ENCODE results near the gene CHID1. TPM values are rescaled to one million over a fixed set of nuclear protein-coding genes. Genes with fewer than 3 reads are reported as not detected.

Gene CHID1
- total and polyA plus RNA-seq, 4 donors = 36.1 to 105 (median 80.9) TPM

Small RNA genes within 50 kb of the gene (small RNA-seq; reads per million reads assigned to genes)
- gene RNU6-1025P (ENCODE audit: low replicate concordance) = not detected

Other genes starting within 250 kb of the CHID1 start
- 10 to 100 TPM; 45.3 to 77.8 TPM for gene DEAF1, start 215.6 kb downstream of the CHID1 start, total RNA-seq
- gene DEAF1, start 215.6 kb downstream of the CHID1 start, polyA plus RNA-seq (ENCODE audit: insufficient read length in 2 of 2) = 100 to 1,000 TPM; 230 to 242 TPM
- 10 to 100 TPM; 10.0 to 20.1 TPM for gene TMEM80, start 215.0 kb downstream of the CHID1 start, total RNA-seq
- 10 to 100 TPM; 25.8 to 38.9 TPM for gene TMEM80, start 215.0 kb downstream of the CHID1 start, polyA plus RNA-seq (ENCODE audit: insufficient read length in 2 of 2)
- gene EPS8L2, start 204.6 kb downstream of the CHID1 start, total RNA-seq = 1 to 10 TPM; 4.5 to 8.6 TPM
- 10 to 100 TPM; 11.3 to 15.1 TPM for gene EPS8L2, start 204.6 kb downstream of the CHID1 start, polyA plus RNA-seq (ENCODE audit: insufficient read length in 2 of 2)
- gene TALDO1, start 163.3 kb downstream of the CHID1 start, total RNA-seq = 100 to 1,000 TPM; 104 to 124 TPM
- gene TALDO1, start 163.3 kb downstream of the CHID1 start, polyA plus RNA-seq (ENCODE audit: insufficient read length in 2 of 2) = 100 to 1,000 TPM; 158 to 160 TPM
- gene GATD1, start 133.3 kb downstream of the CHID1 start, total RNA-seq = 10 to 100 TPM; 22.8 to 44.4 TPM
- gene GATD1, start 133.3 kb downstream of the CHID1 start, polyA plus RNA-seq (ENCODE audit: insufficient read length in 2 of 2) = 100 to 1,000 TPM in 1 of 2 donors, 10 to 100 TPM in 1; 97.4 to 133 TPM
- gene CEND1, start 120.7 kb downstream of the CHID1 start, total RNA-seq = 10 to 100 TPM; 13.0 to 23.4 TPM
- 100 to 1,000 TPM; 162 to 176 TPM for gene CEND1, start 120.7 kb downstream of the CHID1 start, polyA plus RNA-seq (ENCODE audit: insufficient read length in 2 of 2)
- 10 to 100 TPM; 17.5 to 17.6 TPM for gene SLC25A22, start 112.5 kb downstream of the CHID1 start, total RNA-seq
- 10 to 100 TPM; 55.0 to 69.2 TPM for gene SLC25A22, start 112.5 kb downstream of the CHID1 start, polyA plus RNA-seq (ENCODE audit: insufficient read length in 2 of 2)
- gene PIDD1, start 105.6 kb downstream of the CHID1 start, total RNA-seq = 1 to 10 TPM; 5.4 to 8.9 TPM
- 10 to 100 TPM; 21.2 to 28.9 TPM for gene PIDD1, start 105.6 kb downstream of the CHID1 start, polyA plus RNA-seq (ENCODE audit: insufficient read length in 2 of 2)
- gene RPLP2, start 100.8 kb downstream of the CHID1 start, total RNA-seq = 1,000 to 10,000 TPM in 1 of 2 donors, 100 to 1,000 TPM in 1; 139 to 1,150 TPM
- 100 to 1,000 TPM; 862 to 919 TPM for gene RPLP2, start 100.8 kb downstream of the CHID1 start, polyA plus RNA-seq (ENCODE audit: insufficient read length in 2 of 2)
- 10 to 100 TPM in 1 of 2 donors, 1 to 10 TPM in 1; 9.1 to 18.2 TPM for gene PNPLA2, start 91.9 kb downstream of the CHID1 start, total RNA-seq
- gene PNPLA2, start 91.9 kb downstream of the CHID1 start, polyA plus RNA-seq (ENCODE audit: insufficient read length in 2 of 2) = 10 to 100 TPM; 38.8 to 49.9 TPM
- 1 to 10 TPM; 2.4 to 9.4 TPM for gene CRACR2B, start 82.9 kb downstream of the CHID1 start, total RNA-seq
- 10 to 100 TPM in 1 of 2 donors, 1 to 10 TPM in 1; 7.4 to 12.1 TPM for gene CRACR2B, start 82.9 kb downstream of the CHID1 start, polyA plus RNA-seq (ENCODE audit: insufficient read length in 2 of 2)
- 100 to 1,000 TPM in 1 of 2 donors, 10 to 100 TPM in 1; 71.8 to 185 TPM for gene CD151, start 77.9 kb downstream of the CHID1 start, total RNA-seq
- gene CD151, start 77.9 kb downstream of the CHID1 start, polyA plus RNA-seq (ENCODE audit: insufficient read length in 2 of 2) = 100 to 1,000 TPM in 1 of 2 donors, 10 to 100 TPM in 1; 95.4 to 134 TPM
- 100 to 1,000 TPM in 1 of 2 donors, 10 to 100 TPM in 1; 34.7 to 160 TPM for gene POLR2L, start 68.3 kb downstream of the CHID1 start, total RNA-seq
- gene POLR2L, start 68.3 kb downstream of the CHID1 start, polyA plus RNA-seq (ENCODE audit: insufficient read length in 2 of 2) = 100 to 1,000 TPM; 118 to 130 TPM
- gene TSPAN4, start 68.0 kb downstream of the CHID1 start, total RNA-seq = 100 to 1,000 TPM in 1 of 2 donors, 10 to 100 TPM in 1; 27.2 to 151 TPM
- gene TSPAN4, start 68.0 kb downstream of the CHID1 start, polyA plus RNA-seq (ENCODE audit: insufficient read length in 2 of 2) = 10 to 100 TPM; 57.4 to 99.8 TPM
- gene AP2A2, start 15.1 kb upstream of the CHID1 start, total RNA-seq = 10 to 100 TPM; 46.4 to 55.3 TPM
- gene AP2A2, start 15.1 kb upstream of the CHID1 start, polyA plus RNA-seq (ENCODE audit: insufficient read length in 2 of 2) = 100 to 1,000 TPM; 109 to 132 TPM
- gene MUC6, start 125.9 kb upstream of the CHID1 start, total RNA-seq = not detected
- 1 to 10 TPM; 1.3 to 2.2 TPM for gene MUC6, start 125.9 kb upstream of the CHID1 start, polyA plus RNA-seq (ENCODE audit: insufficient read length in 2 of 2)
- not detected for gene MUC2, start 164.1 kb upstream of the CHID1 start, total RNA-seq
- not detected for gene MUC2, start 164.1 kb upstream of the CHID1 start, polyA plus RNA-seq (ENCODE audit: insufficient read length in 2 of 2)
- gene MUC5AC, start 247.1 kb upstream of the CHID1 start, total RNA-seq = not detected
- gene MUC5AC, start 247.1 kb upstream of the CHID1 start, polyA plus RNA-seq (ENCODE audit: insufficient read length in 2 of 2) = under 1 TPM in 1 of 2 donors, not detected in 1; 0.02 TPM

Data from spinal cord (tissue), 4 donors.